Breast epithelium (tissue), 4 donors: ENCODE results near the gene FUT8. TPM values are rescaled to one million over a fixed set of nuclear protein-coding genes. Genes with fewer than 3 reads are reported as not detected.

Experiments
- DNase-seq, 2 donors: peaks; one replicate each; pipeline ENCODE4 v3.0.0-alpha.2; 2019; ENCODE audit warnings: low spot score in 2 of 2
- H3K27ac ChIP-seq, 2 donors: fragments of 200-600 bp; sonication (generic) in 1 of 2; one replicate each; pipeline ENCODE4 v1.5.1; 2016 to 2019; ENCODE audit warnings: mild to moderate bottlenecking in 1 of 2
- H3K27me3 ChIP-seq, 2 donors: fragments of 200-600 bp; sonication (generic) in 1 of 2; one replicate each; pipeline versions ENCODE4 v1.5.1 to v1.6.0; 2017 to 2019; ENCODE audit warnings: control low read depth in 1 of 2, mild to moderate bottlenecking in 1 of 2
- H3K36me3 ChIP-seq: fragments of 200-600 bp; one replicate; pipeline ENCODE4 v1.5.1; 2019
- H3K4me1 ChIP-seq, 2 donors: fragments of 200-600 bp; sonication (generic); one replicate each; pipeline ENCODE4 v1.5.1; 2016 to 2019; ENCODE audit warnings: control low read depth in 1 of 2
- H3K4me3 ChIP-seq, 3 donors: fragments of 200-600 bp; sonication (generic); 1 replicate in 2 of 3; 2 replicates in 1 of 3; pipeline ENCODE4 v1.5.1; 2016 to 2019; ENCODE audit warnings: mild to moderate bottlenecking in 3 of 3, moderate library complexity in 2 of 3
- H3K9me3 ChIP-seq, 2 donors: fragments of 200-600 bp; sonication (generic) in 1 of 2; one replicate each; pipeline ENCODE4 v1.5.1; 2016 to 2019; ENCODE audit warnings: control low read depth in 1 of 2
- POLR2A ChIP-seq: fragments of 450-650 bp; IDR thresholded peaks from one replicate; pipeline ENCODE4 v1.6.1; 2016; ENCODE audit warnings: antibody characterized with exemption, mild to moderate bottlenecking, moderate library complexity
- POLR2AphosphoS5 ChIP-seq, 3 donors: sonication (generic); formaldehyde crosslinking; IDR thresholded peaks; one replicate each; pipeline ENCODE4 v1.6.1; 2017; ENCODE audit warnings: antibody characterized with exemption in 3 of 3
- intact Hi-C: fragments of 100-400 bp; cut with DNase I; formaldehyde crosslinking; loops from one replicate; pipeline ENCODE4 v1.15.1; 2023; ENCODE audit warnings: low total_unique reads
- total RNA-seq, 3 donors: library from RNA; depleted of rRNA; stranded (reverse); fragments of >200 nt; gene quantifications; one replicate each; pipeline ENCODE4 v1.1.0, GENCODE V29; 2016
- TF ChIP-seq, protein P1 (sequence below), 3 donors: fragments of 450-650 bp; IDR thresholded peaks; one replicate each; pipeline ENCODE4 v1.5.1; 2016 to 2017; ENCODE audit warnings: antibody characterized with exemption in 3 of 3, mild to moderate bottlenecking in 3 of 3, moderate library complexity in 3 of 3

The FUT8 gene
- total RNA-seq, 3 donors from 2014 or later = 36.3 to 69.1 (median 47.2) TPM

- TF ChIP-seq POLR2A (no peak), POLR2AphosphoS5 (IDR thresholded peaks at IDR 0.05) (no peak)
- TF ChIP-seq, protein P1, sequence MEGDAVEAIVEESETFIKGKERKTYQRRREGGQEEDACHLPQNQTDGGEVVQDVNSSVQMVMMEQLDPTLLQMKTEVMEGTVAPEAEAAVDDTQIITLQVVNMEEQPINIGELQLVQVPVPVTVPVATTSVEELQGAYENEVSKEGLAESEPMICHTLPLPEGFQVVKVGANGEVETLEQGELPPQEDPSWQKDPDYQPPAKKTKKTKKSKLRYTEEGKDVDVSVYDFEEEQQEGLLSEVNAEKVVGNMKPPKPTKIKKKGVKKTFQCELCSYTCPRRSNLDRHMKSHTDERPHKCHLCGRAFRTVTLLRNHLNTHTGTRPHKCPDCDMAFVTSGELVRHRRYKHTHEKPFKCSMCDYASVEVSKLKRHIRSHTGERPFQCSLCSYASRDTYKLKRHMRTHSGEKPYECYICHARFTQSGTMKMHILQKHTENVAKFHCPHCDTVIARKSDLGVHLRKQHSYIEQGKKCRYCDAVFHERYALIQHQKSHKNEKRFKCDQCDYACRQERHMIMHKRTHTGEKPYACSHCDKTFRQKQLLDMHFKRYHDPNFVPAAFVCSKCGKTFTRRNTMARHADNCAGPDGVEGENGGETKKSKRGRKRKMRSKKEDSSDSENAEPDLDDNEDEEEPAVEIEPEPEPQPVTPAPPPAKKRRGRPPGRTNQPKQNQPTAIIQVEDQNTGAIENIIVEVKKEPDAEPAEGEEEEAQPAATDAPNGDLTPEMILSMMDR (IDR thresholded peaks at IDR 0.05) = no peak
- Histone ChIP-seq H3K4me1 (no peaks in the 10 kb centered on the region), H3K27ac (no peak overlapping the region), H3K36me3 (no peaks in the 10 kb centered on the region), H3K4me3 (peak overlapping the region in 2 of 3 donors; percentile 30 to 35), H3K9me3 (no peaks in the 10 kb centered on the region), H3K27me3 (no peaks in the 10 kb centered on the region)
- no peak for DNase-seq
- intact Hi-C loops = loop anchor here (2.0 kb wide), 1 partner anchor 28 kb away; no protein-coding TSS in a partner anchor
Observed at GRCh38 chr14:65373016-65373670, 39.4 kb upstream of the FUT8 start.

DNA sequence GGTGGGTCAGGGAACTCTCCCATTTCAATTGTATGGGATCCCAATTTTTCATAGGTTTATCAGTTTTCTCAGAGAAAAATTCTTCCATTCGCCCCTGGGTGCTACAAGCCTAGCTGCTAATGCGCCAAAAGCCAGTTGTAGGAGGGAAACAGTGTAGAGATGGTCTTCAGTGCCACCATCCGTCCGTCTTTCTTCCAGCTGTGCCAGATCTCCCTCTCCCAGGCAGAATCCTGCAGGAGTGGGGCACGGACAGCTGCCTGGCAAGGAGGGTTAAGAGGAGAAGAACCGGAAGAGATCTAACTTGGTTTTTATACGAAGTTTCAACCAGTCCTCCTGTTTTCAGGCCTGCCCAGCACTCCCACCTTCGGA is 38.9 kb upstream of the FUT8 start:
- Histone ChIP-seq H3K27me3 (no peaks in the 10 kb centered on the region), H3K4me1 (no peaks in the 10 kb centered on the region), H3K9me3 (no peaks in the 10 kb centered on the region), H3K4me3 (peak overlapping the region in 2 of 3 donors; percentile 30 to 35), H3K36me3 (no peaks in the 10 kb centered on the region), H3K27ac (no peak overlapping the region)
- DNase-seq = no peak
- TF ChIP-seq, protein P1 (IDR thresholded peaks at IDR 0.05) = no peak
- TF ChIP-seq POLR2A = no peak
- no peak for TF ChIP-seq POLR2AphosphoS5 (IDR thresholded peaks at IDR 0.05)
- intact Hi-C loops = loop anchor here (2.0 kb wide), 1 partner anchor 27 kb away; no protein-coding TSS in a partner anchor

- Histone ChIP-seq H3K4me1 (no peaks in the 10 kb centered on the region), H3K27ac (no peak overlapping the region), H3K9me3 (peaks cover 0 to 4% of the 10 kb centered on the region in 2 donors), H3K4me3 (no peak overlapping the region), H3K27me3 (no peaks in the 10 kb centered on the region), H3K36me3 (no peaks in the 10 kb centered on the region)
- TF ChIP-seq POLR2A (no peak), POLR2AphosphoS5 (IDR thresholded peaks at IDR 0.05) (no peak)
- TF ChIP-seq, protein P1 (IDR thresholded peaks at IDR 0.05) = no peak
- intact Hi-C loops = no loop called here
- no peak for DNase-seq
Observed at GRCh38 chr14:65377576-65377975, 35.0 kb upstream of the FUT8 start.

DNA sequence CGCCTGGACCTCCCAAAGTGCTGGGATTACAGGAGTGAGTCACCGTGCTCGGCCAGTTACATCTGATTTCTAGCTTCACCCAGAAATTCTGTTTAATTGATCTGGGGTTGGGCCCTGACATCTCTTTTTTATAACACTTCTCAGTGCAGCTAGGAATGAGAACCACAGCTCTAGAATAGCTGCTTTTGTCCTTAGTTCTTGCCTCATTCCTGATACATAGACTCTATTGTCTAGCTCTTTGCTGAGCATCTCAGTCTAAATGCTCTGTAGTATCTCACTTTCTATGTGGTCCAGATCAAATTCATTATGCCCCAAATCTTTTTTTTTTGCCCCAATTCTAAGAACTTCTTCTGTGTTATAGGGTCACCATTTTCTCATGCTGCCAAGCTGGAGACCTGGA is 29.9 kb upstream of the FUT8 start:
- no peaks in the 10 kb centered on the region for H3K27me3 ChIP-seq

DNA sequence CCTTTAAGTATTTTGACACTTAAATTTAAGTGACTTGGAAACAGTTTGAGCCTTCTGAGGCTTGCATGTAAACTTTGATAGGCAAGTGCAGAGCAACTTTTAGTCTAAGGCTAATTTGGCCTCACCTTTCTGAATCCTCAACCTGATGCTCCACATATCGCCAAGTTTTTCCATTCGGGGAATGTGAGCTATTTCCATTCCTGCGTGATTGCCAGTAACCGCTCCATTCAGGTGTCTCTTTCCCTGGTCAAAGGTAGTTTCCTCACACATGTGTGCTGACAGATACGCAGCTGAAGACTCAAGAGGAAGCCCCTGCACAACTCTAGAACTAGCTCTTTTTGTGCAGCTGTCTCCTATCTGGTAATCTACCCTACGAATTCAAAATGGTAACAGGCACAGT is 25.4 kb upstream of the FUT8 start:
- TF ChIP-seq POLR2AphosphoS5 (IDR thresholded peaks at IDR 0.05) (no peak), POLR2A (no peak)
- TF ChIP-seq, protein P1 (IDR thresholded peaks at IDR 0.05) = no peak
- no peaks in the 10 kb centered on the region for H3K4me1 ChIP-seq
- no peaks in the 10 kb centered on the region for H3K9me3 ChIP-seq
- intact Hi-C loops = no loop called here
- no peak overlapping the region for H3K4me3 ChIP-seq
- H3K27ac ChIP-seq = no peak overlapping the region
- H3K27me3 ChIP-seq = no peaks in the 10 kb centered on the region
- H3K36me3 ChIP-seq = no peaks in the 10 kb centered on the region
- DNase-seq = no peak

More for the DNA sequence above, 29.9 kb upstream of the FUT8 start:
- no peak for DNase-seq
- Histone ChIP-seq H3K4me1 (no peaks in the 10 kb centered on the region), H3K4me3 (no peak overlapping the region), H3K36me3 (no peaks in the 10 kb centered on the region), H3K9me3 (peaks cover 0 to 4% of the 10 kb centered on the region in 2 donors), H3K27ac (no peak overlapping the region)
- intact Hi-C loops = no loop called here
- no peak for TF ChIP-seq POLR2AphosphoS5 (IDR thresholded peaks at IDR 0.05)
- TF ChIP-seq, protein P1 (IDR thresholded peaks at IDR 0.05) = no peak
- TF ChIP-seq POLR2A = no peak
